HG03064 (cell line): Measurements from ENCODE around the gene LRTM2.

Source experiments
- ATAC-seq: cut with Tn5 transposase; IDR thresholded peaks from one replicate; pipeline ENCODE4 v1.9.1; 2021; ENCODE audit warnings: low read depth; ENCODE audit not compliant: unreplicated experiment

Gene LRTM2

DNA sequence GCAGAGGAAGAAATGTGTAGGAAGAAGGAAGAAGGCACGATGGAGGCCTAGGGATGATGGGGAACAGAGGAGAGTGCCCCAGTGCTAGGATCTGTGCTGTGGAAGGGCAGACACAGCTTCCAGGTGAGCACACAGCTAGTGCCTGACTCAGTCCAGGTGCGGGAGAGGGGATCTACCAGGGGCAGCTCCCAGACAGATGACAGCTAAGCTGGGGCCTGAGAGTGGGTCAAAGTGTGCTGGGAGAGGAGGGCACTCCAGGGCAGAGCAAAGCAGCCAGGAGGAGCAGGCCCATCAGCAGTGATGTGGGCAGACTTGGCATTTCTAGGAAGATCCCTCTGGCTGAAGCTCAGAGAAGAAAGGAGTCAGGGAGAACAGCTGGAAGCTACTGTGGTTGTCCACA lies 36.7 kb downstream of the LRTM2 start:
- ATAC-seq, result no peak

DNA sequence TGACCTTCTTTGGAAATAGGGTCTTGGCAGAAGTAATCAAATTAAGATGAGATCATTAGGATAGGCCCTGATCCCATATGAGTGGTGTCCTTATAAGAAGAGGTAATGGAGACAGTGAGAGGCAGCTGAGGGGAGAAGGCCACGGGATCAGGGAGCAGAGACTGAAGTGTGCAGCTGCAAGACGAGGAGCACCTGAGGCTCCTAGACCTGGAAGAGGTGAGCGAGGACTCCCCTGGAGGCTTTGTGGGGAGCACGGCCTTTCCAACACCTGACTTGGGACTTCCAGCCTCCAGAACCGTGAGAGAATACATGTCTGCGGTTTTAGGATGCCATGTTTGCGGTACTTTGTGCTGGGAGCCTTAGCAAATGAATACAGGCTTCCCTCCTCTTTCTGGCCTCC lies 37.5 kb downstream of the LRTM2 start:
- ATAC-seq, result no peak

GRCh38 chr12:1858456-1858855 lies 38.1 kb downstream of the LRTM2 start:
- ATAC-seq, result no peak

GRCh38 chr12:1859643-1860042 lies 39.3 kb downstream of the LRTM2 start:
- ATAC-seq, result no peak

GRCh38 chr12:1862973-1863372 lies 42.6 kb downstream of the LRTM2 start:
- ATAC-seq, result no peak

GRCh38 chr12:1863823-1864222 lies 43.5 kb downstream of the LRTM2 start:
- ATAC-seq, result no peak

GRCh38 chr12:1864456-1864855 lies 44.1 kb downstream of the LRTM2 start:
- no peak for ATAC-seq

DNA sequence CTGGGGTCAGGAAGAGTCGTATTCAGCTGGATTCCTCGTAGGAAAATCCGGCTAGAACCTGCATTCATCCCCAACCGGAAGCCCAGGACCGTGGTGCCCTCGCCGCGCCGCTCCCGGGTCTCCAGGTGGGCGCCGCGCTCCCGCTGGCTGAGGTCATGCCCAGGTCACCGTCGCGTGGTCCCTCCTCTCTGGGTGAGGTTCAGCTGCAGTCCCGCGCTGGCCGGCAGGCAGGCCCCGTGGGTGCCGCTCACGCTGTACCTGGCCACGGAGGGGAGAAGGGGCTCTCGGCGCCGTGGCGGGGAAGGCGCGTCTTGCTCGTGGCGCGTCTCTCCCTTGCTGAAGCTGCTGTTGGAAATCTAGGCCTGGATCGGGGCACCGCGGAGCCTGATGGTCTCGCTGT lies 44.5 kb downstream of the LRTM2 start:
- ATAC-seq, result no peak

DNA sequence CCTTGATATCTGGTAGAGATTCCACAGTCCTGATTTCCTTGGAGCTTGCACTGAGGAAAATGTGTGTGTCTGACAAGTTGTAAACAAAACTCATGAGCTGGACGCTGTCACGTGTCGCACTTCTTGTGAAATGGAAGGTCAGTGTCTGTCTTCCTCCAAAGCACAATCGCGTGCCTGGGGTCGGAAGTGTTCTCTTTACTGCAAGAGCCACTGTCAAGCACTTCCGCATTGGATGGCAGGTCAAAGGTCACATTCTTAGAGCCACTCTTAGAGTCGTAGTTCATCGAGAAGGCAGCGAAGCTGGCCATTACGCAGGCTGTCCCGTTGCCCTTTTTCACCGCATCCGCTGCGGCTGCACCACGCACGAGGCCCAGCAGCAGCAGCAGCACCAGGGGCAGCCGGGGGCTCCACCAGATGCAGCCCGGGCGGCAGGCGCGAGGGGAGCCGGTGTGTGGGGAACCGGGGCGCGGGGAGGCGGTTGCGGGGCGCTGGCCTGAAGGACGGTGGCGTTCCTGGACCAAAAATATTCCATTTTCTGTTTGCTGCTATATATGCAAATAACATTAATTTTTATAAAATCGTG lies 45.0 kb downstream of the LRTM2 start:
- ATAC-seq, result no peak

GRCh38 chr12:1869145-1869544 lies 48.8 kb downstream of the LRTM2 start:
- no peak for ATAC-seq

DNA sequence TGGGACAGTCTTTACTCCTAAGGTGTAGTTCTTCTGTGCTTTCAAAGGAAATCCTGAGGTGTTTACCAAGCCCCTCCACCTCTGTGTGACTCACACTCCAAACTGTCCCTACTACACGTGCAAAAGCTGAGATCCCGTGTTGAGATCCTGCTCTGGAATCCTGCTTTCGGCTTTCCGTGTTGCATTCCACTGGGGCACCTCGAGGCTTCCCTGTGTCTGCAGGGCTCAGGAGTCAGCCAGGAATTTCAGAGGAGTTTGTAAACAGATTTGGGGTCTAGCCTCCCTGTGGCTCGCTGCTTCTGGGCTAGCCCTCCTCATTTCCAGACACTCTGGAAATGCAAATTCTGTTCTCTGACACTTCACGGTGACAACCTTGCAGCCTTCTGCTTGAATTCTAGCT lies 49.7 kb downstream of the LRTM2 start:
- ATAC-seq, result no peak

DNA sequence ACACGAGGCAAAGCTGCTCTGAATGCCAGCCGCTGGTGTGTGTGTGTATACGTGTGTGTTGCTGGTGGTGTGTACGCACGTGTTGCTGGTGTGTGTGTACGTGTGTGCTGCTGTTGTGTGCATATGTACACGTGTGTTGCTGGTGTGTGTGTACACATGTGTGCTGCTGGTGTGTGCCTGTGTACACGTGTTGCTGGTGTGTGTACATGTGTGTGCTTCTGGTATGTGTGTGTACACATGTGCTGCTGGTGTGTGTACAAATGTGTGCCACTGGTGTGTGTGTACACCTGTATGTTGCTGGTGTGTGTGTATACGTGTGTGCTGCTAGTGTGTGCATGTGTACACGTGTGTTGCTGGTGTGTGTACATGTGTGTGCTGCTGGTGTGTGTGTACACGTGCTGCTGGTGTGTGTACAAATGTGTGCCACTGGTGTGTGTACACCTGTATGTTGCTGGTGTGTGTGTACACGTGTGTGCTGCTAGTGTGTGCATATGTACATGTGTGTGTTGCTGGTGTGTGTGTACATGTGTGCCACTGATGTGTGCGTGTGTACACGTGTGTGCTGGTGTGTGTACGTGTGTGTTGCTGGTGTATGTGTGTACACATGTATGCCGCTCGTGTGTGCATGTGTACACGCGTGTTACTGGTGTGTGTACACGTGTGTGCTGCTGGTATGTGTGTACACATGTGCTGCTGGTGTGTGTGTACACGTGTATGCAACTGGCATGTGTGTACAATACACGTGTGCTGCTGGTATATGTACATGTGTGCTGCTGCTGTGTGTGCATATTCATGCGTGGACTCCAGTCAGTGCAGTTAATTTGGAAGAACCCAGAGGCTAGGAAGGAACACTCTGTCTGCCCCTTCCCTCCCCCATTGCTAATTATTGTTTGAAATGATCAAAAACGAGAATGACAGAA lies 50.9 kb downstream of the LRTM2 start:
- no peak for ATAC-seq

DNA sequence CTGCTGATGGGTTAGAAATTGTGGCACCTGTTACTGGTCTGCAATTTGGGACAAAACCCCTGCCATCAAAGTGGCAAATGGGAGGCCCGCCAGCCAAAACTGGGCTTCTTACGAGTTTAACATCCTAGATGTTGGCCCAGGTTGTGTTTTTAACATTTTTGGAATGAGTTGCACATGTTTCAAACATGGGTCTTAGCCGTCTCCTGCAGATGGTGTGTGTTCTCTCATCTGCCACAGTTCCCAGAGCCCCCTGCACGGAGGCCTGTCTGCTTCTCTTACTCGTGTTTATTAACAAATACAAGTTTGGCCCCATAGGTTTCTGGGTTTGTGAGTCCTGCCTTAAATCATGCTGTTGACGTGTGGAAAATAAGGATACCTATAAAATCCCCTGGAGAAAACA lies 51.6 kb downstream of the LRTM2 start:
- ATAC-seq, result no peak

DNA sequence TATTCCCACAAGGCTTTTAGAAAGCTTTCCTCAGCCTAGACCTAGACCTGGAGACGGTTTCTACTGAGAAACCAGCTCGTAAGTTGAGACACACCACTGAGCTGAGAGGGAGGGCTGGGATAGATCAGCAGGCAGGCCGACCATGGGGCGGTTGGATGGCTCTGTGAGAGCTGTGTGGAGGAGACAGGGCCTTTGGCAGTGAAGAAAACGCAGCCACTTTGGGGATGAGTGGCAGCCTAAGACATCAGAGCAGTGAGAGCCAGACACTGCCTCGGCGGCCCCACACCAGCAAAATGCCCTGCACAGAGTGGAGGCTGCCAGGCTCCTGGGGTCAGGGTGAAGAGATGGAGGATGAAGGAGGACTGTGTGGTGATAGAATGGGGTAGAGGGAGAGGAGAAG lies 52.1 kb downstream of the LRTM2 start:
- ATAC-seq, result no peak

- no peak for ATAC-seq
Measured at GRCh38 chr12:1873531-1874510, 53.5 kb downstream of the LRTM2 start.

DNA sequence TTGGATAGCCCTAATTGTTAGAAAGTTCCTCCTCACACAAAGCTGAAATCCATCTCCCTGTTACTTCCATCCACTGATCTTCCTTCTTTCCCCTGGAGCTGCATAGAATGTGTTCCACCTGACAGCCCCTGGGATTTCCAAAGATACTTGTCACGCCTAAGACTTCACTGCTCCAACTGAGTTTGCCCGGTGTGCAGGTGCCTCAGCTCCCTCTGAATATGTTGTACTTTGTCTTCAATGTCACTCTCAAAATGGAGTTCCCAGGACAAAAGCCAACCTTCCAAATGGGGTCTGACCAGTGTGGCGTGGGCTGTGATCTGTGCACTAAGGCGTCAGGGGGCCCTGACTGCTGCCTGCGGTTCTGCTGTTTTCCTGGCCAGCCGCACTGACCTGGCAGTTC lies 55.2 kb downstream of the LRTM2 start:
- no peak for ATAC-seq

DNA sequence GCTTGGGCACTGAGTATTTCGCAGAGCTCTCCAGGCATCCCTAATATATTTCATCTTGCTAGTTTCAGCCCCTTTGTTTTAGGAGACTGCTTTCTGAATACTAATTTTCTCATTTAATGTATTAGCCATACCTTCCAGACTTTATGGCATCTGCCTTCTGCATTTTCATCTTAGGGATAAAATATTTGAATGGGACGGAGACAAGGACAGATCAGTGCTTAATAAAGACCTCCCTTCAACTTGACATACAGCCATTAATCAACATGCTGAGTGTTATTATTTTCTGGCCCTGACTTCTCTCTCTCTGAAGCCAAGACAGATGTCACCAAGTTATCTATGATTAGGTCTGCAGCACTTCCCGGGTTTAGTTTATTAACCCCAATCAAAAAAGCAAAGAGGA lies 55.7 kb downstream of the LRTM2 start:
- ATAC-seq, result no peak

GRCh38 chr12:1877169-1877878 lies 57.0 kb downstream of the LRTM2 start:
- ATAC-seq, result no peak

DNA sequence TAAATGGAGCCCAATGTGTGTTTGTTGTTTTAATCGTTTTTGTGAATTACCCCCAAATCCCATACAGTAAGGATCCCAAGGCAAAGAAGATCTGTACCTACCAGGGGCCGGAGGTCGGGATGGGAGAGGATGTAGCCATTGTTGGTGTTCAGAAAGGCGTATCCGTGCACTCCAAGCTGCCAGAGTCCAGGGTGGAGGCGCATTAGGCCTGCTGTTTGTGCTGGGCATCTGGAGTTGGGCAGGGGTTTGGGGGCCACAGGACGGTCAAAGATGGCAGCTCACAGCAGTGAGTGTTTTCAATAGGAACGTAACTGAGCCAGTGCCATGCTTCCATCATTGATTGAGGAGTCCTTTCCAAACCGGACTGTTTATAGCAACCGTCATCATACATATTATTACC lies 57.8 kb downstream of the LRTM2 start:
- ATAC-seq, result no peak

GRCh38 chr12:1878695-1879094 lies 58.3 kb downstream of the LRTM2 start:
- ATAC-seq, result no peak
